ENCODE measurements around the gene CDC20. TPM values are rescaled to one million over a fixed set of nuclear protein-coding genes. Genes with fewer than 3 reads are reported as not detected.

Gene CDC20
- total RNA-seq, 1 experiment from 2014 or later: 96.9 TPM

DNA sequence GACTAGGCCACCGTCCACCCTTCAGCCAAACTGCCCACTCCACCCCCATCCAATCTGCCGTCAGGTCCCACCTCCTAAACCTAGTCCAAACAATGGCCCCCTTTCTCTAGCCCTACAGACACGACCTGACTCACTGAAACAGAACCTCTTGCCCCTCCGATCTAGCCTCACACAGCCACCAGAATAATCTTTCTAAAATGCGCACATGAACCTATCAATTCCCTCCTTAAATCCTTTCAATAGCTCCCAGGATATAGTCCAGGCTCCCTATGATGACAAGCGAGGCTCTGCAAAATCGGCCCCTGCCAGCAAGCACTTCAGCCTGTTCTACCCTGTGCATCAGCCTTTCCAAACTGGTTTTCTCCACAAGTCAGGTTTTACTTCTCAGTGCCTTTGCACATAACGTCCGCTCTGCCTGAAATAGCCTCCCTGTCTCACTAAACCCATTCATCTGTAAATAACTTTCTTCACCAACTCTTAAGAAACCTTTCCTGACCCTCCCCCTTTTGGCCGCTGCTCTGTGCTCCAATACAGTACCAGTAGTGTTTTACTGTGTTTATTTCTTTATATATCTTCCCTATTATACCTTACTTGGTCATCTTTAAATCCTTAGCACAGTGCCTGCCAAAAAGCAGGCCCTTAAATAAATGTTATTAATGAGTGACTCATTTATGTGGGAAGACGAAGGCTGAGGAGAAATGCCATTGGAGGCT lies 9.0 kb upstream of the CDC20 start:
- H3K4me3 ChIP-seq (ENCODE audit: low read length): peak overlapping the region; percentile 71; the same call in 1 of the 2 replicates
- H3K9ac ChIP-seq (ENCODE audit: low read length): peak overlapping the region; percentile 80

DNA sequence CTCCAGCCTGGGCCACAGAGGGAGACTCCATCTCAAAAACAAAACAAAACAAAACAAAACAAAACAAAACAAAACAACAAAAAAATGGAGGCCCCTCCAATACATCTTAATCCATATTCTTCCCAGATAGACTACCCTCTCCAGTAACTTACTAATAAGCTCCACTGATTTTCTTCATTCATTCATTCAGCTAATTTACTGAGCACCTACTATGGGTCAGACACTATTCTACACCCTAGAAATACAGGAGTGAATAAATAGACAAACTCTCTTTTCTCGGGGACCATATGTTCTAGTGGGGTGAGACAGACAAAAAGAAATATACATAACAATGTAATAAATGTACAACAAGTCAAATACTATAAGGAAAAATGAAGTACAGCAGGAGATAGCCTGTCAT lies 7.8 kb upstream of the CDC20 start:
- Histone ChIP-seq H3K4me3 (ENCODE audit: low read length) (no peak overlapping the region), H3K27me3 (ENCODE audit: low read length) (no peaks in the 10 kb centered on the region), H3K9me2 (replicated peaks; ENCODE audit: insufficient read depth, low read length) (no peaks in the 10 kb centered on the region), H3K4me1 (ENCODE audit: low read length) (peaks cover 7% of the 10 kb centered on the region), H4K20me1 (ENCODE audit: insufficient read depth, low read depth, low read length) (no peaks in the 10 kb centered on the region), H3K79me2 (ENCODE audit: low read length) (no peaks in the 10 kb centered on the region), H3K9me3 (ENCODE audit: low read length) (no peaks in the 10 kb centered on the region), H3K4me2 (ENCODE audit: low read depth, low read length, poor library complexity, severe bottlenecking) (no peak overlapping the region), H3K36me3 (ENCODE audit: insufficient read depth, low read length) (no peaks in the 10 kb centered on the region), H2AFZ (ENCODE audit: low read length) (no peak overlapping the region), H3K9ac (ENCODE audit: low read length) (no peak overlapping the region), H3K27ac (ENCODE audit: low read length) (no peak overlapping the region)
- no peak for DNase-seq

More for the DNA sequence above, 9.0 kb upstream of the CDC20 start:
- H3K27me3 ChIP-seq (ENCODE audit: low read length): no peaks in the 10 kb centered on the region
- H4K20me1 ChIP-seq (ENCODE audit: insufficient read depth, low read depth, low read length): no peaks in the 10 kb centered on the region
- H3K9me2 ChIP-seq (replicated peaks; ENCODE audit: insufficient read depth, low read length): no peaks in the 10 kb centered on the region
- no peaks in the 10 kb centered on the region for H3K79me2 ChIP-seq (ENCODE audit: low read length)
- H3K27ac ChIP-seq (ENCODE audit: low read length): no peak overlapping the region
- no peaks in the 10 kb centered on the region for H3K36me3 ChIP-seq (ENCODE audit: insufficient read depth, low read length)
- H2AFZ ChIP-seq (ENCODE audit: low read length): peak overlapping the region; percentile 39; the same call in 1 of the 2 replicates
- H3K9me3 ChIP-seq (ENCODE audit: low read length): no peaks in the 10 kb centered on the region
- peak overlapping the region; percentile 77 for H3K4me2 ChIP-seq (ENCODE audit: low read depth, low read length, poor library complexity, severe bottlenecking)
- peaks cover 7% of the 10 kb centered on the region for H3K4me1 ChIP-seq (ENCODE audit: low read length)
- no peak for DNase-seq

DNA sequence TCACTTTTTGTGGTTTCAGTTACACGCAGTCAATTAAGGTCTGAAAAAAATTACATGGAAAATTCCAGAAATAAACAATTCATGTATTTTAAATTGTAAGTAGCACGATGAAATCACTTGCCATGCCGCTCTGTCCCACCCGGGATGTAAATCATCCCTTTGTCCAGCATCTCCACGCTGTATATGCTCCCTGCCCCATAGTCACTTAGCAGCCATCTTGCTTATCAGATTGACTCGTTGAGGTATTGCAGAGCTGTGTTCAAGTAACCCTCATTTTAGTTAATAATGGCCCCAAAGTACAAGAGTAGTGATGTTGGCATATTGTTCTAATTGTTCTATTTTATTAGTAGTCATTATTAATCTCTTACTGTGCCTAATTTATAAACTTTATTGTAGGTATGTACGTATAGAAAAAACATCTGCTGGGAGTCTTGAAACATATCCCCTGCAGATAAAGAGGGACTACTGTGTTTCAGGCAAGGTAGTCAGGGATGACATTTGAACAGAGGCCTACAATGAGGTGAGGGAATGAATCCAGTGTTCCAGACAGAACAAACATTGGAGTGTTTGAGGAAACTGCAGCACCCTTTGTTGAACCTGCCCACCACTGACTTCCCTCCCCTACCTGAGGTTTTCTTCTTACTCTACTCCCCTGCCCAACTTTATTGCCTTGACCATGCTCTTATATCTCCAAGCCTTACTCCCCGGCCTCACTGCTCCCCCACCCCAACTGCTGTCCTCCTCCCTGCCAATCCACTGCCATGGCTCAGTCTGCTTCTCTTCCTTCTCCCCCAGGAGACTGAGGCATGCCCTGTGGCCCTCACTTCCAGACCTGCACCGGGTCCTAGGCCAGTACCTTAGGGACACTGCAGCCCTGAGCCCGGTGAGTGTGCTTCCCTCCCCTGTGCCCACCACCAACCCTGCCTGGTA lies 7.1 kb upstream of the CDC20 start:
- H3K27me3 ChIP-seq (ENCODE audit: low read length): no peaks in the 10 kb centered on the region
- no peaks in the 10 kb centered on the region for H4K20me1 ChIP-seq (ENCODE audit: insufficient read depth, low read depth, low read length)
- H3K9ac ChIP-seq (ENCODE audit: low read length): no peak overlapping the region
- DNase-seq: no peak
- H3K9me3 ChIP-seq (ENCODE audit: low read length): no peaks in the 10 kb centered on the region
- no peaks in the 10 kb centered on the region for H3K9me2 ChIP-seq (replicated peaks; ENCODE audit: insufficient read depth, low read length)
- H3K27ac ChIP-seq (ENCODE audit: low read length): no peak overlapping the region
- H3K4me1 ChIP-seq (ENCODE audit: low read length): peaks cover 7% of the 10 kb centered on the region
- no peaks in the 10 kb centered on the region for H3K36me3 ChIP-seq (ENCODE audit: insufficient read depth, low read length)
- H2AFZ ChIP-seq (ENCODE audit: low read length): no peak overlapping the region
- H3K79me2 ChIP-seq (ENCODE audit: low read length): no peaks in the 10 kb centered on the region
- H3K4me3 ChIP-seq (ENCODE audit: low read length): no peak overlapping the region
- H3K4me2 ChIP-seq (ENCODE audit: low read depth, low read length, poor library complexity, severe bottlenecking): no peak overlapping the region

DNA sequence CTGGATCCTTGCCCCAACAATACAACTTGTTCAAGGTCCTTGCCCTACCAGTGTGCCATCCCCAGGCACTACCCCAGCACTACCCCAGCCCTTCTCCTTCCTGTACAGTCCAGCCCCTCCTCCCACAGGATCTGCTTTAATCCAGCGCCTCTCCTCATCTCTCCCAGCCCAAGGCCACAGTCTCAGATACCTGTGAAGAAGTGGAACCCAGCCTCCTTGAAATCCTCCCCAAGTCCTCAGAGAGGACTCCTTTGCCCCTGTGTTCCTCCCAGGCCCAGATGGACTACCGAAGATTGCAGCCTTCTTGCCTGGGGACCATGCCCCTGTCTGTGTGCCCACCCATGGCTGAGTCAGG lies 6.5 kb upstream of the CDC20 start:
- Histone ChIP-seq H4K20me1 (ENCODE audit: insufficient read depth, low read depth, low read length) (no peaks in the 10 kb centered on the region), H3K4me1 (ENCODE audit: low read length) (peaks cover 7% of the 10 kb centered on the region), H3K4me2 (ENCODE audit: low read depth, low read length, poor library complexity, severe bottlenecking) (no peak overlapping the region), H3K27ac (ENCODE audit: low read length) (no peak overlapping the region), H3K4me3 (ENCODE audit: low read length) (no peak overlapping the region), H3K9me3 (ENCODE audit: low read length) (no peaks in the 10 kb centered on the region), H3K79me2 (ENCODE audit: low read length) (no peaks in the 10 kb centered on the region), H3K9ac (ENCODE audit: low read length) (no peak overlapping the region), H3K27me3 (ENCODE audit: low read length) (no peaks in the 10 kb centered on the region), H2AFZ (ENCODE audit: low read length) (no peak overlapping the region), H3K9me2 (replicated peaks; ENCODE audit: insufficient read depth, low read length) (no peaks in the 10 kb centered on the region), H3K36me3 (ENCODE audit: insufficient read depth, low read length) (no peaks in the 10 kb centered on the region)
- DNase-seq: no peak

DNA sequence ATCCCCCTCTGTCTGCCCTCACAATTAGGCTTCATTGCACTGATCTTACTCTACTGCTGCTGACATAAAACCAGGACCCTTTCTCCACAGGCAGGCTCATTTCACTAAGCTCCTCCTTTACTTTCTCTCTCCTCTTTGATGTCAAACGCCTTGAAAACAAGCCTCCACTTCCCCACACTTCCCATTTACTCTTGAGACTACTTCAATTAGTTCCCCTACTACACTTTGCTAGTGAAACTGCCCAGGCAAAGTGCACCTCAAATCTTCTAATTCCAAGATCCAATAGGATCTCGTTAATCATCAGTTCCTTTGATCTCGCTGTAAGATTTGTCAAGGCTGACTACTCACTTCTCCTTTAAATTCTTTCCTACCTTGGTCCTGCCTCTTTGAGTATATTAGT lies 5.9 kb upstream of the CDC20 start:
- H3K4me1 ChIP-seq (ENCODE audit: low read length): peaks cover 9% of the 10 kb centered on the region
- no peaks in the 10 kb centered on the region for H3K9me3 ChIP-seq (ENCODE audit: low read length)
- no peak overlapping the region for H3K9ac ChIP-seq (ENCODE audit: low read length)
- H3K27ac ChIP-seq (ENCODE audit: low read length): no peak overlapping the region
- no peak overlapping the region for H3K4me3 ChIP-seq (ENCODE audit: low read length)
- no peak overlapping the region for H2AFZ ChIP-seq (ENCODE audit: low read length)
- no peaks in the 10 kb centered on the region for H3K36me3 ChIP-seq (ENCODE audit: insufficient read depth, low read length)
- no peaks in the 10 kb centered on the region for H3K27me3 ChIP-seq (ENCODE audit: low read length)
- H4K20me1 ChIP-seq (ENCODE audit: insufficient read depth, low read depth, low read length): no peaks in the 10 kb centered on the region
- no peak for DNase-seq
- no peaks in the 10 kb centered on the region for H3K79me2 ChIP-seq (ENCODE audit: low read length)
- no peaks in the 10 kb centered on the region for H3K9me2 ChIP-seq (replicated peaks; ENCODE audit: insufficient read depth, low read length)
- H3K4me2 ChIP-seq (ENCODE audit: low read depth, low read length, poor library complexity, severe bottlenecking): no peak overlapping the region

DNA sequence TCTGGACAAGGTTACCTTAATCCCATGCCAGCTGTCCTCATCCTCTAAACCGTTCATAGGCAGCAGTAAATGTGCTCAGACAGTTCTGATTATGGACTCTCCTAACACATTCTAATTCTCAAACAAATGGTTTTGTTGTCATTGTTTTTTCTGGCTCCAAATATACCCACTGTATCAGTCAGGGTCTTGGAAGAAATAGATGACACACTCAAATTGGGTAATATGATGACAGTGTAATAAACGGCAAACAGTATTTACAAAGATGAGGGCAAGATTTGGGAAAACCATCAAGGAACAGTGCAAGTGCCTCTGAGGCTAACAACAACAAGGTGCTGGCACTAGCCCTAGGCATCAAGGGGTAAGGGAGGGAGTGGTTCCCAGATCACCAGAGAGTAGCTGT lies 4.3 kb upstream of the CDC20 start:
- Histone ChIP-seq H3K27me3 (ENCODE audit: low read length) (no peaks in the 10 kb centered on the region), H3K9me3 (ENCODE audit: low read length) (no peaks in the 10 kb centered on the region), H3K4me3 (ENCODE audit: low read length) (no peak overlapping the region), H3K4me1 (ENCODE audit: low read length) (peaks cover 13% of the 10 kb centered on the region), H3K9me2 (replicated peaks; ENCODE audit: insufficient read depth, low read length) (no peaks in the 10 kb centered on the region), H3K27ac (ENCODE audit: low read length) (no peak overlapping the region), H4K20me1 (ENCODE audit: insufficient read depth, low read depth, low read length) (no peaks in the 10 kb centered on the region), H3K9ac (ENCODE audit: low read length) (no peak overlapping the region), H3K4me2 (ENCODE audit: low read depth, low read length, poor library complexity, severe bottlenecking) (no peak overlapping the region), H2AFZ (ENCODE audit: low read length) (no peak overlapping the region), H3K79me2 (ENCODE audit: low read length) (peaks cover 7% of the 10 kb centered on the region), H3K36me3 (ENCODE audit: insufficient read depth, low read length) (peaks cover 4% of the 10 kb centered on the region; the same call in 1 of the 2 replicates)
- no peak for DNase-seq

DNA sequence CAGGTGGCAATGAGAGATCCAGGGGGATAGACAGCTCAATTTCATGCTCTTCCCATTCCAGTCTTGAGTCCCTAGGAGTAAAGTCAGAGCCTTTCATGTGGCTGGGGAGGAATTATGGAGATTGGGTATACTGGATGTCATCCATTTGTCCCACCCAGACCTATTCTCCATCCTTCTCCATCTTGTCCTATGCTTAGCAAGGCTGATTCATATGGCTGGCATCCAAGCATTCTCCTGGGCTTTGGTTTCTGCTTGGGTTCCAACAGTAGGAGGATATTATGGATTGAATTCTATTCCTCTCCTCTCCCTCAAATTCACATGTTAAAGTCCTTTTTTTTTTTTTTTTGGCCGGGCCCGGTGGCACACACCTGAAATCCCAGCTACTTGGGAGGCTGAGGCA lies 3.8 kb upstream of the CDC20 start:
- H3K4me2 ChIP-seq (ENCODE audit: low read depth, low read length, poor library complexity, severe bottlenecking): no peak overlapping the region
- peaks cover 4% of the 10 kb centered on the region for H4K20me1 ChIP-seq (ENCODE audit: insufficient read depth, low read depth, low read length)
- H3K9me3 ChIP-seq (ENCODE audit: low read length): no peaks in the 10 kb centered on the region
- no peak overlapping the region for H3K9ac ChIP-seq (ENCODE audit: low read length)
- no peaks in the 10 kb centered on the region for H3K27me3 ChIP-seq (ENCODE audit: low read length)
- H2AFZ ChIP-seq (ENCODE audit: low read length): no peak overlapping the region
- H3K27ac ChIP-seq (ENCODE audit: low read length): no peak overlapping the region
- no peaks in the 10 kb centered on the region for H3K9me2 ChIP-seq (replicated peaks; ENCODE audit: insufficient read depth, low read length)
- DNase-seq: no peak
- H3K36me3 ChIP-seq (ENCODE audit: insufficient read depth, low read length): peaks cover 9% of the 10 kb centered on the region
- H3K79me2 ChIP-seq (ENCODE audit: low read length): peaks cover 12% of the 10 kb centered on the region
- H3K4me1 ChIP-seq (ENCODE audit: low read length): peaks cover 13% of the 10 kb centered on the region
- H3K4me3 ChIP-seq (ENCODE audit: low read length): no peak overlapping the region

DNA sequence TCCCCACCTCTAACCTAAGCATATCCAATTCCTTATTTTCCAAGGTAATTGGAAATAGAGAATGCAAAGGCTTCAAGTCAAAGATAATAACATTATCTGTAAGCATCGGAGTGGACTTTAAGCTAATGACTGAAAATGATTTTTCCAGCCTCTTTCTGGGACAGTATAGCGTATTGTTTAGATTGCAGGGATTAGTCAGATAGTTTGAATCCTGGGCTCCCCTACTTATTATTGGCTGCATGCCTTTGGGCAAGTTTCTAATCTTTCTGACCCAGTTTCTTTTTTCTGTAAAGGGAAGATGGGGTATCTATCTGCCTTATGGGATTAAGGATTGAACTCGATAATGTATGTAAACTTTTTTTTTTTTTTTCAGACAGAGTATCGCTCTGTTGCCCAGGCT lies 1.5 kb upstream of the CDC20 start:
- Histone ChIP-seq H3K9ac (ENCODE audit: low read length) (no peak overlapping the region), H3K4me3 (ENCODE audit: low read length) (no peak overlapping the region), H3K79me2 (ENCODE audit: low read length) (peaks cover 28% of the 10 kb centered on the region), H3K9me2 (replicated peaks; ENCODE audit: insufficient read depth, low read length) (no peaks in the 10 kb centered on the region), H3K27me3 (ENCODE audit: low read length) (no peaks in the 10 kb centered on the region), H4K20me1 (ENCODE audit: insufficient read depth, low read depth, low read length) (peaks cover 9% of the 10 kb centered on the region), H3K4me2 (ENCODE audit: low read depth, low read length, poor library complexity, severe bottlenecking) (no peak overlapping the region), H3K36me3 (ENCODE audit: insufficient read depth, low read length) (peaks cover 32% of the 10 kb centered on the region), H3K4me1 (ENCODE audit: low read length) (peaks cover 31% of the 10 kb centered on the region), H2AFZ (ENCODE audit: low read length) (no peak overlapping the region), H3K9me3 (ENCODE audit: low read length) (no peaks in the 10 kb centered on the region), H3K27ac (ENCODE audit: low read length) (no peak overlapping the region)
- DNase-seq: no peak
